SK-N-MC (cell line): ENCODE results near the gene IZUMO1R.

Experiments used
- DNase-seq: peaks from one replicate; pipeline ENCODE4 v3.0.0-alpha.2; 2011; ENCODE audit warnings: low read depth, low spot score
- H3K27ac ChIP-seq: fragments of 200-600 bp; sonication (generic); 2 replicates; pipeline ENCODE4 v1.5.1; 2016; ENCODE audit warnings: mixed run types
- H3K36me3 ChIP-seq: fragments of 200-600 bp; sonication (generic); 2 replicates; pipeline ENCODE4 v1.6.1; 2017; ENCODE audit warnings: antibody characterized with exemption, low read length, mixed read lengths; ENCODE audit not compliant: insufficient read depth
- H3K4me3 ChIP-seq: fragments of 200-600 bp; sonication (generic); 2 replicates; pipeline ENCODE4 v1.5.1; 2016
- H3K9ac ChIP-seq: fragments of 200-600 bp; sonication (generic); 2 replicates; pipeline ENCODE4 v1.8.0; 2017; ENCODE audit warnings: mixed run types, mixed read lengths; ENCODE audit not compliant: insufficient read length
- H3K9me3 ChIP-seq: fragments of 200-600 bp; sonication (generic); 2 replicates; pipeline ENCODE4 v1.6.1; 2017; ENCODE audit warnings: low read depth, mild to moderate bottlenecking, antibody characterized with exemption, low read length, moderate library complexity, mixed read lengths
- EZH2 ChIP-seq: fragments of 200-600 bp; sonication (generic); IDR thresholded peaks from one replicate; pipeline ENCODE4 v1.6.1; 2017; ENCODE audit warnings: antibody characterized with exemption
- FOXP2 ChIP-seq: optimal IDR thresholded peaks from 2 replicates; pipeline ENCODE3; 2011; ENCODE audit warnings: mild to moderate bottlenecking, moderate library complexity; ENCODE audit not compliant: insufficient read depth; ENCODE audit errors: extremely low read length, control extremely low read depth
- POLR2AphosphoS5 ChIP-seq: IDR thresholded peaks from 2 replicates; pipeline ENCODE4 v1.6.1; 2012; ENCODE audit warnings: mild to moderate bottlenecking, low read depth, low read length, borderline replicate concordance

Gene IZUMO1R

GRCh38 chr11:94310191-94310875 is 6.0 kb downstream of the IZUMO1R start:
- H3K9ac ChIP-seq, result no peak overlapping the region
- no peaks in the 10 kb centered on the region for H3K9me3 ChIP-seq
- DNase-seq, result no peak
- H3K27ac ChIP-seq, result no peak overlapping the region
- H3K36me3 ChIP-seq, result no peaks in the 10 kb centered on the region
- H3K4me3 ChIP-seq, result no peak overlapping the region
- TF ChIP-seq FOXP2 (no peak), EZH2 (no peak)

GRCh38 chr11:94312339-94312738 is 8.0 kb downstream of the IZUMO1R start:
- TF ChIP-seq EZH2, result no peak
- no peak for TF ChIP-seq POLR2AphosphoS5
- no peak for TF ChIP-seq FOXP2
- no peak for DNase-seq
- no peak overlapping the region for H3K9ac ChIP-seq
- no peak overlapping the region for H3K4me3 ChIP-seq
- H3K9me3 ChIP-seq, result no peaks in the 10 kb centered on the region
- H3K36me3 ChIP-seq, result no peaks in the 10 kb centered on the region
- H3K27ac ChIP-seq, result no peak overlapping the region

GRCh38 chr11:94314064-94314463 is 9.7 kb downstream of the IZUMO1R start:
- DNase-seq, result no peak
- Histone ChIP-seq H3K9ac (no peak overlapping the region), H3K27ac (no peak overlapping the region), H3K36me3 (no peaks in the 10 kb centered on the region), H3K9me3 (no peaks in the 10 kb centered on the region), H3K4me3 (no peak overlapping the region)
- TF ChIP-seq POLR2AphosphoS5 (no peak), FOXP2 (no peak), EZH2 (no peak)

GRCh38 chr11:94315664-94316063 is 11.3 kb downstream of the IZUMO1R start:
- Histone ChIP-seq H3K27ac (no peak overlapping the region), H3K9me3 (no peaks in the 10 kb centered on the region), H3K4me3 (no peak overlapping the region), H3K9ac (no peak overlapping the region), H3K36me3 (no peaks in the 10 kb centered on the region)
- DNase-seq, result no peak
- TF ChIP-seq EZH2 (no peak), FOXP2 (no peak), POLR2AphosphoS5 (no peak)

- no peaks in the 10 kb centered on the region for H3K36me3 ChIP-seq
Observed at GRCh38 chr11:94322501-94322900, 18.1 kb downstream of the IZUMO1R start.

GRCh38 chr11:94325681-94326080 is 21.3 kb downstream of the IZUMO1R start:
- no peaks in the 10 kb centered on the region for H3K36me3 ChIP-seq
- H3K27ac ChIP-seq, result no peak overlapping the region
- no peak overlapping the region for H3K9ac ChIP-seq
- H3K4me3 ChIP-seq, result no peak overlapping the region
- H3K9me3 ChIP-seq, result no peaks in the 10 kb centered on the region
- DNase-seq, result no peak
- TF ChIP-seq EZH2 (no peak), POLR2AphosphoS5 (no peak), FOXP2 (no peak)

More at GRCh38 chr11:94322501-94322900, 18.1 kb downstream of the IZUMO1R start:
- no peak overlapping the region for H3K4me3 ChIP-seq
- DNase-seq, result no peak
- H3K9me3 ChIP-seq, result no peaks in the 10 kb centered on the region
- no peak overlapping the region for H3K27ac ChIP-seq
- H3K9ac ChIP-seq, result no peak overlapping the region
- TF ChIP-seq FOXP2 (no peak), EZH2 (no peak), POLR2AphosphoS5 (no peak)

GRCh38 chr11:94326947-94327346 is 22.6 kb downstream of the IZUMO1R start:
- TF ChIP-seq EZH2 (no peak), POLR2AphosphoS5 (no peak), FOXP2 (no peak)
- H3K9me3 ChIP-seq, result no peaks in the 10 kb centered on the region
- no peak overlapping the region for H3K9ac ChIP-seq
- no peak for DNase-seq
- no peaks in the 10 kb centered on the region for H3K36me3 ChIP-seq
- H3K27ac ChIP-seq, result no peak overlapping the region
- no peak overlapping the region for H3K4me3 ChIP-seq

- Histone ChIP-seq H3K27ac (no peak overlapping the region), H3K9me3 (no peaks in the 10 kb centered on the region), H3K36me3 (no peaks in the 10 kb centered on the region), H3K9ac (no peak overlapping the region), H3K4me3 (no peak overlapping the region)
- TF ChIP-seq FOXP2, result no peak
- TF ChIP-seq EZH2, result no peak
- TF ChIP-seq POLR2AphosphoS5, result no peak
- no peak for DNase-seq
Observed at GRCh38 chr11:94328587-94329080, 24.3 kb downstream of the IZUMO1R start.

- TF ChIP-seq FOXP2 (no peak), EZH2 (no peak), POLR2AphosphoS5 (no peak)
- no peak for DNase-seq
- H3K36me3 ChIP-seq, result no peaks in the 10 kb centered on the region
- no peaks in the 10 kb centered on the region for H3K9me3 ChIP-seq
- H3K9ac ChIP-seq, result no peak overlapping the region
- no peak overlapping the region for H3K27ac ChIP-seq
- H3K4me3 ChIP-seq, result no peak overlapping the region
Observed at GRCh38 chr11:94329501-94329900, 25.1 kb downstream of the IZUMO1R start.
